Measurements from ENCODE around the gene TP53BP2. TPM values are rescaled to one million over a fixed set of nuclear protein-coding genes. Genes with fewer than 3 reads are reported as not detected.
"Not testable (repeated sequence)": the region's sequence is repeated elsewhere in the genome, so short reads cannot be mapped to it uniquely, and the experiment has no call there.

TP53BP2 gene
- 32.2 and 38.0 TPM in 2 replicates for total RNA-seq

GRCh38 chr1:223845810-223846682, at the start of gene TP53BP2:
TP53BP2 (minus strand) TSS chr1:223845947; CDS start chr1:223845680, 267 bp downstream.
- peak within 1 kb of the TSS; percentile 71 for H3K4me3 ChIP-seq (ENCODE audit: low read depth, low read length)
- peak; percentile 91 for DNase-seq (ENCODE audit: low read depth)
- TF ChIP-seq CTCF (IDR thresholded peaks at IDR 0.05; ENCODE audit: insufficient read depth, low read depth, low read length): peak; percentile 65

GRCh38 chr1:223890494-223890893, 44.7 kb upstream of the TP53BP2 start:
- not testable (repeated sequence) for H3K4me3 ChIP-seq (ENCODE audit: low read depth, low read length); DNase-seq (ENCODE audit: low read depth)

- H3K4me3 ChIP-seq (ENCODE audit: low read depth, low read length); DNase-seq (ENCODE audit: low read depth): not testable (repeated sequence)
These were observed 43.6 kb upstream of the TP53BP2 start for GRCh38 chr1:223889319-223889718.

- peak; percentile 93 for DNase-seq (ENCODE audit: low read depth)
- no peak for TF ChIP-seq CTCF (IDR thresholded peaks at IDR 0.05; ENCODE audit: insufficient read depth, low read depth, low read length)
- peak overlapping the region; percentile 2 for H3K4me3 ChIP-seq (ENCODE audit: low read depth, low read length)
These were observed 42.1 kb upstream of the TP53BP2 start for GRCh38 chr1:223887747-223888418.

- no peak for TF ChIP-seq CTCF (IDR thresholded peaks at IDR 0.05; ENCODE audit: insufficient read depth, low read depth, low read length)
- no peak overlapping the region for H3K4me3 ChIP-seq (ENCODE audit: low read depth, low read length)
- DNase-seq (ENCODE audit: low read depth): no peak
These were observed 40.8 kb upstream of the TP53BP2 start for GRCh38 chr1:223886516-223886921.

GRCh38 chr1:223885614-223886013, 39.9 kb upstream of the TP53BP2 start:
- no peak overlapping the region for H3K4me3 ChIP-seq (ENCODE audit: low read depth, low read length)
- DNase-seq (ENCODE audit: low read depth): no peak
- TF ChIP-seq CTCF (IDR thresholded peaks at IDR 0.05; ENCODE audit: insufficient read depth, low read depth, low read length): no peak

GRCh38 chr1:223878598-223879325, 33.0 kb upstream of the TP53BP2 start:
- no peak for TF ChIP-seq CTCF (IDR thresholded peaks at IDR 0.05; ENCODE audit: insufficient read depth, low read depth, low read length)
- no peak overlapping the region for H3K4me3 ChIP-seq (ENCODE audit: low read depth, low read length)
- no peak for DNase-seq (ENCODE audit: low read depth)
